K562 (cell line): ENCODE data around the gene ERI2. TPM values are rescaled to one million over a fixed set of nuclear protein-coding genes. Genes with fewer than 3 reads are reported as not detected.

Experiments used
- HNRNPLL ChIP-seq: fragments of 200-400 bp; formaldehyde crosslinking; IDR thresholded peaks from 2 replicates; pipeline ENCODE4 v1.6.1; 2017; ENCODE audit warnings: low read length, low read depth, mild to moderate bottlenecking; ENCODE audit not compliant: poor library complexity, severe bottlenecking
- IFI16 ChIP-seq: fragments of 250-450 bp; sonication (Bioruptor Pico); IDR thresholded peaks from 2 replicates; pipeline ENCODE4 v2.1.2; 2022; ENCODE audit warnings: mild to moderate bottlenecking, inconsistent platforms
- JUND ChIP-seq, 2 experiments: IDR thresholded peaks; 2 replicates in 1 of 2; 3 replicates in 1 of 2; pipeline ENCODE4 v1.6.1; 2011; ENCODE audit warnings: borderline replicate concordance in 2 of 2, low read depth in 2 of 2, low read length in 2 of 2, improper control_type of control experiment in 1 of 2, missing biosample characterization in 1 of 2, missing genetic modification characterization in 1 of 2, missing genetic modification reagents in 1 of 2
- NFYB ChIP-seq: IDR thresholded peaks from 2 replicates; pipeline ENCODE4 v1.6.1; 2011; ENCODE audit warnings: mild to moderate bottlenecking, moderate library complexity; ENCODE audit not compliant: insufficient read length; ENCODE audit errors: extremely low read depth
- PML ChIP-seq: IDR thresholded peaks from 2 replicates; pipeline ENCODE4 v1.6.1; 2012; ENCODE audit warnings: low read length, inconsistent platforms
- POLR2G ChIP-seq: fragments of 200-400 bp; formaldehyde crosslinking; IDR thresholded peaks from 2 replicates; pipeline ENCODE4 v1.6.1; 2017; ENCODE audit warnings: low read depth, mild to moderate bottlenecking, antibody characterized with exemption, low read length, moderate library complexity
- PRMT5 ChIP-seq: sonication (generic); formaldehyde crosslinking; IDR thresholded peaks from 2 replicates; pipeline ENCODE4 v1.5.0; 2020; ENCODE audit warnings: missing genetic modification reagents
- SMARCC2 ChIP-seq: fragments of 450-650 bp; IDR thresholded peaks from 2 replicates; pipeline ENCODE4 v1.6.1; 2017; ENCODE audit warnings: antibody characterized with exemption, moderate library complexity, mild to moderate bottlenecking, low read depth
- XRCC3 ChIP-seq: fragments of 450-650 bp; IDR thresholded peaks from 2 replicates; pipeline ENCODE4 v1.6.1; 2017; ENCODE audit warnings: mild to moderate bottlenecking, moderate library complexity
- ZNF133 ChIP-seq: fragments of 250-450 bp; sonication (Bioruptor Pico); IDR thresholded peaks from 2 replicates; pipeline ENCODE4 v1.4.0; 2020; ENCODE audit warnings: mild to moderate bottlenecking
- ZNF134 ChIP-seq: fragments of 250-450 bp; sonication (Bioruptor Pico); conservative IDR thresholded peaks from 2 replicates; pipeline ENCODE4 v1.4.0; 2020
- ZNF408 ChIP-seq: fragments of 250-450 bp; sonication (Bioruptor Pico); IDR thresholded peaks from 2 replicates; pipeline ENCODE4 v1.4.0; 2020; ENCODE audit warnings: low read depth, mild to moderate bottlenecking, moderate library complexity
- ZSCAN32 ChIP-seq: fragments of 450-650 bp; formaldehyde crosslinking; IDR thresholded peaks from 2 replicates; pipeline ENCODE4 v1.4.0; 2020; ENCODE audit warnings: mild to moderate bottlenecking, moderate library complexity
- polyA plus RNA-seq, 8 experiments: library from polyadenylated mRNA; depleted of rRNA in 4 of 8; stranded (reverse) in 5 of 8; unstranded in 3 of 8; fragments of >200 nt; fragmentation: Nextera tagmentation in 2 of 8; fragmentation: Illumina TruSeq in 1 of 8; extraction: Ambion mirVana in 2 of 8; extraction: Trizol in 1 of 8; gene quantifications; 2 replicates each; pipeline versions ENCODE4 v1.2.1 to v1.2.3, GENCODE V29; 2011 to 2014; ENCODE audit warnings: inconsistent platforms in 1 of 8, missing spikeins in 1 of 8
- total RNA-seq, 7 experiments: library from RNA; depleted of rRNA in 6 of 7; stranded (reverse); fragments of >200 nt in 6 of 7; fragmentation: Illumina TruSeq in 2 of 7; extraction: Trizol in 2 of 7; gene quantifications; 2 replicates each; pipeline versions ENCODE4 v1.2.1 to v1.2.3, GENCODE V29; 2011 to 2021; ENCODE audit warnings: low replicate concordance in 1 of 7
- TF ChIP-seq, protein P1 (sequence below): fragments of 450-650 bp; formaldehyde crosslinking; IDR thresholded peaks from 2 replicates; pipeline ENCODE4 v1.4.0; 2020; ENCODE audit warnings: mild to moderate bottlenecking
- TF ChIP-seq, protein P2 (sequence below): fragments of 250-450 bp; sonication (Bioruptor Pico); IDR thresholded peaks from 2 replicates; pipeline ENCODE4 v1.8.0; 2022; ENCODE audit warnings: inconsistent platforms
- TF ChIP-seq, protein P3 (sequence below): sonication (generic); formaldehyde crosslinking; IDR thresholded peaks from 2 replicates; pipeline ENCODE4 v1.8.0; 2022; ENCODE audit warnings: mild to moderate bottlenecking, missing genetic modification reagents
- TF ChIP-seq, protein P4 (sequence below), 2 experiments: fragments of 450-650 bp; conservative IDR thresholded peaks; 2 replicates each; pipeline ENCODE4 v1.6.1; 2017; ENCODE audit warnings: mild to moderate bottlenecking in 2 of 2, moderate library complexity in 2 of 2
- TF ChIP-seq, protein P5 (sequence below): IDR thresholded peaks from 2 replicates; pipeline ENCODE4 v1.6.1; 2011; ENCODE audit not compliant: insufficient read length; ENCODE audit errors: extremely low read depth

Gene ERI2
- total and polyA plus RNA-seq, 9 of the 15 experiments (the other 6 are each of a cell fraction or from before 2014, with no cell fraction given) = 23.3 to 57.0 (median 48.1) TPM

DNA sequence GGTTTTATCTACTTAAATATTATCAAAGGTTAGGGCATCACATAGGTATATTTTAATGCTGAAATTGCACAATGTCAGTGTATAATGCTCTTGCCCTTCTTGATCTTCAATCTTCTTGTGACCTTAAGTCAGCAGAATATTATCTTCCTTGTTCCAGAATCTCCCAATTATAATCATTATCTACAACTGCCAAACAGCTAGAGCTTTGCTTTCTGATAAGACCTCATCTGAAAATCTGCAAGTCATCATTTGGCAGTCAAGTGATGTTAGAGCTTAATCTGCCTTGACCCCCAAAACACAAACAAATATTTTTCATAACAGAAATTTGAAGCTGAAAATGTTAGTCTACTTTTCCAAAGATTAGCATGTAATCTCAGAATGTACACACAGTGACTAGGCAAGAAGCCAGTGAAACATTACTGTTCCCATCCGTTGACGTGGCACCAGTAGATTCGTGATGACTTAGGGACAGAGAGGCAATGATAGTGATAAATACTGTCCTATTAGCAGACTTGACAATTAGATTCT is 19.8 kb upstream of the ERI2 start (continued):
- no peak for TF ChIP-seq POLR2G
- TF ChIP-seq, protein P1, sequence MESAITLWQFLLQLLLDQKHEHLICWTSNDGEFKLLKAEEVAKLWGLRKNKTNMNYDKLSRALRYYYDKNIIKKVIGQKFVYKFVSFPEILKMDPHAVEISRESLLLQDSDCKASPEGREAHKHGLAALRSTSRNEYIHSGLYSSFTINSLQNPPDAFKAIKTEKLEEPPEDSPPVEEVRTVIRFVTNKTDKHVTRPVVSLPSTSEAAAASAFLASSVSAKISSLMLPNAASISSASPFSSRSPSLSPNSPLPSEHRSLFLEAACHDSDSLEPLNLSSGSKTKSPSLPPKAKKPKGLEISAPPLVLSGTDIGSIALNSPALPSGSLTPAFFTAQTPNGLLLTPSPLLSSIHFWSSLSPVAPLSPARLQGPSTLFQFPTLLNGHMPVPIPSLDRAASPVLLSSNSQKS = 0 out of 2 replicates have a peak, but pooled peaks have one; percentile 26
- TF ChIP-seq, protein P2, sequence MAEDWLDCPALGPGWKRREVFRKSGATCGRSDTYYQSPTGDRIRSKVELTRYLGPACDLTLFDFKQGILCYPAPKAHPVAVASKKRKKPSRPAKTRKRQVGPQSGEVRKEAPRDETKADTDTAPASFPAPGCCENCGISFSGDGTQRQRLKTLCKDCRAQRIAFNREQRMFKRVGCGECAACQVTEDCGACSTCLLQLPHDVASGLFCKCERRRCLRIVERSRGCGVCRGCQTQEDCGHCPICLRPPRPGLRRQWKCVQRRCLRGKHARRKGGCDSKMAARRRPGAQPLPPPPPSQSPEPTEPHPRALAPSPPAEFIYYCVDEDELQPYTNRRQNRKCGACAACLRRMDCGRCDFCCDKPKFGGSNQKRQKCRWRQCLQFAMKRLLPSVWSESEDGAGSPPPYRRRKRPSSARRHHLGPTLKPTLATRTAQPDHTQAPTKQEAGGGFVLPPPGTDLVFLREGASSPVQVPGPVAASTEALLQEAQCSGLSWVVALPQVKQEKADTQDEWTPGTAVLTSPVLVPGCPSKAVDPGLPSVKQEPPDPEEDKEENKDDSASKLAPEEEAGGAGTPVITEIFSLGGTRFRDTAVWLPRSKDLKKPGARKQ (CRISPR knock-in tag) = no peak
- TF ChIP-seq JUND (IDR thresholded peaks at IDR 0.05; ENCODE audit: borderline replicate concordance, low read depth, low read length) = peak; percentile 69
- peak; percentile 69; the same call in 2 of the 3 replicates for TF ChIP-seq JUND (tag; IDR thresholded peaks at IDR 0.05; ENCODE audit: borderline replicate concordance, low read depth, low read length)
- TF ChIP-seq ZNF134 (CRISPR knock-in tag) = peak; percentile 59; the same call in 1 of the 2 replicates
- no peak for TF ChIP-seq ZNF408 (CRISPR knock-in tag)
- TF ChIP-seq HNRNPLL = no peak
- no peak for TF ChIP-seq XRCC3
- TF ChIP-seq ZNF133 = no peak
- TF ChIP-seq, protein P3, sequence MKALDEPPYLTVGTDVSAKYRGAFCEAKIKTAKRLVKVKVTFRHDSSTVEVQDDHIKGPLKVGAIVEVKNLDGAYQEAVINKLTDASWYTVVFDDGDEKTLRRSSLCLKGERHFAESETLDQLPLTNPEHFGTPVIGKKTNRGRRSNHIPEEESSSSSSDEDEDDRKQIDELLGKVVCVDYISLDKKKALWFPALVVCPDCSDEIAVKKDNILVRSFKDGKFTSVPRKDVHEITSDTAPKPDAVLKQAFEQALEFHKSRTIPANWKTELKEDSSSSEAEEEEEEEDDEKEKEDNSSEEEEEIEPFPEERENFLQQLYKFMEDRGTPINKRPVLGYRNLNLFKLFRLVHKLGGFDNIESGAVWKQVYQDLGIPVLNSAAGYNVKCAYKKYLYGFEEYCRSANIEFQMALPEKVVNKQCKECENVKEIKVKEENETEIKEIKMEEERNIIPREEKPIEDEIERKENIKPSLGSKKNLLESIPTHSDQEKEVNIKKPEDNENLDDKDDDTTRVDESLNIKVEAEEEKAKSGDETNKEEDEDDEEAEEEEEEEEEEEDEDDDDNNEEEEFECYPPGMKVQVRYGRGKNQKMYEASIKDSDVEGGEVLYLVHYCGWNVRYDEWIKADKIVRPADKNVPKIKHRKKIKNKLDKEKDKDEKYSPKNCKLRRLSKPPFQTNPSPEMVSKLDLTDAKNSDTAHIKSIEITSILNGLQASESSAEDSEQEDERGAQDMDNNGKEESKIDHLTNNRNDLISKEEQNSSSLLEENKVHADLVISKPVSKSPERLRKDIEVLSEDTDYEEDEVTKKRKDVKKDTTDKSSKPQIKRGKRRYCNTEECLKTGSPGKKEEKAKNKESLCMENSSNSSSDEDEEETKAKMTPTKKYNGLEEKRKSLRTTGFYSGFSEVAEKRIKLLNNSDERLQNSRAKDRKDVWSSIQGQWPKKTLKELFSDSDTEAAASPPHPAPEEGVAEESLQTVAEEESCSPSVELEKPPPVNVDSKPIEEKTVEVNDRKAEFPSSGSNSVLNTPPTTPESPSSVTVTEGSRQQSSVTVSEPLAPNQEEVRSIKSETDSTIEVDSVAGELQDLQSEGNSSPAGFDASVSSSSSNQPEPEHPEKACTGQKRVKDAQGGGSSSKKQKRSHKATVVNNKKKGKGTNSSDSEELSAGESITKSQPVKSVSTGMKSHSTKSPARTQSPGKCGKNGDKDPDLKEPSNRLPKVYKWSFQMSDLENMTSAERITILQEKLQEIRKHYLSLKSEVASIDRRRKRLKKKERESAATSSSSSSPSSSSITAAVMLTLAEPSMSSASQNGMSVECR (CRISPR knock-in tag) = no peak
- TF ChIP-seq PRMT5 (CRISPR knock-in tag) = no peak
- peak; percentile 89 for TF ChIP-seq SMARCC2
- no peak for TF ChIP-seq IFI16 (CRISPR knock-in tag)
- TF ChIP-seq NFYB = no peak
- TF ChIP-seq, protein P4, sequence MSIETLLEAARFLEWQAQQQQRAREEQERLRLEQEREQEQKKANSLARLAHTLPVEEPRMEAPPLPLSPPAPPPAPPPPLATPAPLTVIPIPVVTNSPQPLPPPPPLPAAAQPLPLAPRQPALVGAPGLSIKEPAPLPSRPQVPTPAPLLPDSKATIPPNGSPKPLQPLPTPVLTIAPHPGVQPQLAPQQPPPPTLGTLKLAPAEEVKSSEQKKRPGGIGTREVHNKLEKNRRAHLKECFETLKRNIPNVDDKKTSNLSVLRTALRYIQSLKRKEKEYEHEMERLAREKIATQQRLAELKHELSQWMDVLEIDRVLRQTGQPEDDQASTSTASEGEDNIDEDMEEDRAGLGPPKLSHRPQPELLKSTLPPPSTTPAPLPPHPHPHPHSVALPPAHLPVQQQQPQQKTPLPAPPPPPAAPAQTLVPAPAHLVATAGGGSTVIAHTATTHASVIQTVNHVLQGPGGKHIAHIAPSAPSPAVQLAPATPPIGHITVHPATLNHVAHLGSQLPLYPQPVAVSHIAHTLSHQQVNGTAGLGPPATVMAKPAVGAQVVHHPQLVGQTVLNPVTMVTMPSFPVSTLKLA (conservative IDR thresholded peaks at IDR 0.05) = peak in 1 of 2 experiments; percentile 49; a peak in 3 of 4 replicates
- TF ChIP-seq ZSCAN32 (CRISPR knock-in tag) = no peak
- TF ChIP-seq, protein P5, sequence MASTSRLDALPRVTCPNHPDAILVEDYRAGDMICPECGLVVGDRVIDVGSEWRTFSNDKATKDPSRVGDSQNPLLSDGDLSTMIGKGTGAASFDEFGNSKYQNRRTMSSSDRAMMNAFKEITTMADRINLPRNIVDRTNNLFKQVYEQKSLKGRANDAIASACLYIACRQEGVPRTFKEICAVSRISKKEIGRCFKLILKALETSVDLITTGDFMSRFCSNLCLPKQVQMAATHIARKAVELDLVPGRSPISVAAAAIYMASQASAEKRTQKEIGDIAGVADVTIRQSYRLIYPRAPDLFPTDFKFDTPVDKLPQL = no peak
- peak; percentile 90 for TF ChIP-seq PML
